ENCODE measurements around the gene EDN1. TPM values are rescaled to one million over a fixed set of nuclear protein-coding genes. Genes with fewer than 3 reads are reported as not detected.

The EDN1 gene
- total and polyA plus RNA-seq, 2 of the 4 experiments (the other 2 are of a cell fraction) = 5.6 to 9.0 TPM

- no peak for TF ChIP-seq CTCF (conservative IDR thresholded peaks at IDR 0.05; ENCODE audit: low read depth, low read length)
- no peak for TF ChIP-seq BHLHE40 (IDR thresholded peaks at IDR 0.05; ENCODE audit: low read depth, low read length)
These were observed 5.5 kb downstream of the EDN1 start (continued) for GRCh38 chr6:12295558-12296254.

- peak overlapping the region; percentile 33 for H2AK9ac ChIP-seq (replicated peaks; ENCODE audit: low read depth, low read length, poor library complexity)
- BruUV-seq (replicated peaks) = no TSS peak
- H2AK5ac ChIP-seq (ENCODE audit: low read depth, low read length) = peak overlapping the region; percentile 14; the same call in 1 of the 2 replicates
- H3K56ac ChIP-seq (ENCODE audit: extremely low read depth, insufficient read depth, low read length) = peak overlapping the region; percentile 8; the same call in 1 of the 2 replicates
- dilution Hi-C loops (cut with HindIII; ENCODE audit: low sequenced_read_pairs, unreplicated experiment) (no loop called here), intact Hi-C loops (cut with micrococcal nuclease) (loop anchor here (10.0 kb wide), 2 partner anchors 209 to 599 kb away; no protein-coding TSS in a partner anchor), in situ Hi-C loops (cut with MboI; ENCODE audit: low sequenced_read_pairs) (loop anchor here (5.0 kb wide), 1 partner anchor 301 kb away; no protein-coding TSS in a partner anchor)
- H3K4ac ChIP-seq (ENCODE audit: low read depth, low read length) = peak overlapping the region; percentile 83
- no peak overlapping the region for H3K4me3 ChIP-seq (ENCODE audit: insufficient read depth, low read depth, low read length)
- WGBS, 2 experiments (ENCODE audit: extremely low coverage in 2 of 2, insufficient read length in 1 of 2) = no CpG with 5 or more reads among the region's 5 CpGs
- 0 out of 2 replicates have a peak overlapping the region, but pooled peaks have one; percentile 44 for H3K14ac ChIP-seq (replicated peaks; ENCODE audit: low read depth, low read length)
- no peak overlapping the region for H3K9ac ChIP-seq (ENCODE audit: low read depth, low read length)
- peak overlapping the region; percentile 92 for H2BK120ac ChIP-seq (ENCODE audit: low read depth, low read length)
- H3K27ac ChIP-seq (ENCODE audit: insufficient read depth, low read length) = peak overlapping the region; percentile 6
- peak overlapping the region; percentile 2; the same call in 1 of the 2 replicates for H3K18ac ChIP-seq (ENCODE audit: low read depth, low read length)
- ChIA-PET POLR2A (ENCODE audit: unreplicated experiment) (no interaction called here), CTCF (no interaction called here)
- H3K79me1 ChIP-seq (ENCODE audit: low read depth in 1 of 2, low read length in 2 of 2) = peaks cover 6 to 15% of the 10 kb centered on the region in 2 experiments; a peak in 3 of 4 replicates
- peaks cover 17% of the 10 kb centered on the region for H3K4me1 ChIP-seq (ENCODE audit: control insufficient read depth, insufficient read depth, low read length)
- H3K9me3 ChIP-seq (ENCODE audit: control insufficient read depth, insufficient read depth, low read length) = no peaks in the 10 kb centered on the region
- peaks cover 1% of the 10 kb centered on the region; the same call in 1 of the 2 replicates for H3K36me3 ChIP-seq (ENCODE audit: control insufficient read depth, insufficient read depth, low read length)
- H2BK15ac ChIP-seq (ENCODE audit: low read depth, low read length) = peak overlapping the region; percentile 91; the same call in 1 of the 3 replicates
- no peak for TF ChIP-seq NFE2L2 (IDR thresholded peaks at IDR 0.05; ENCODE audit: low read depth, low read length)
- peak; percentile 41 for TF ChIP-seq BHLHE40 (IDR thresholded peaks at IDR 0.05; ENCODE audit: low read depth, low read length)
- TF ChIP-seq FOS (IDR thresholded peaks at IDR 0.05; ENCODE audit: low read depth, low read length) = peak; percentile 37; the same call in 1 of the 2 replicates
- no peak for TF ChIP-seq RAD21 (IDR thresholded peaks at IDR 0.05; ENCODE audit: low read length)
- peaks cover 4% of the 10 kb centered on the region; the same call in 1 of the 2 replicates for H3K9me1 ChIP-seq (ENCODE audit: insufficient read depth, low read length)
- DNase-seq (peak; percentile 83), ATAC-seq (ENCODE audit: low read depth) (peak; percentile 84)
- peak overlapping the region; percentile 58 for H2BK20ac ChIP-seq (ENCODE audit: low read depth, low read length)
- H4K8ac ChIP-seq (ENCODE audit: low read depth in 2 of 2, low read length in 2 of 2) = peak overlapping the region; percentile 78 to 80
- peak overlapping the region; percentile 46; the same call in 1 of the 2 replicates for H3K23ac ChIP-seq (ENCODE audit: low read depth, low read length)
- peak overlapping the region; percentile 20; the same call in 1 of the 2 replicates for H3K4me2 ChIP-seq (ENCODE audit: low read depth, low read length)
- H4K20me1 ChIP-seq (ENCODE audit: insufficient read depth, low read length) = no peaks in the 10 kb centered on the region
- H2AFZ ChIP-seq (replicated peaks; ENCODE audit: low read length, poor library complexity) = peak overlapping the region; percentile 69
- peak overlapping the region; percentile 83 for H4K91ac ChIP-seq (ENCODE audit: insufficient read depth, low read depth, low read length)
- no peaks in the 10 kb centered on the region for H3K27me3 ChIP-seq (ENCODE audit: control insufficient read depth, insufficient read depth, low read length)
- peak overlapping the region; percentile 34 for H2BK5ac ChIP-seq (ENCODE audit: low read depth, low read length, poor library complexity, severe bottlenecking)
- H4K5ac ChIP-seq (ENCODE audit: low read depth, low read length) = peak overlapping the region; percentile 11
These were observed 6.1 kb downstream of the EDN1 start for GRCh38 chr6:12296255-12296573.

All from IMR-90 (cell line).